ENCODE data around the gene NSMCE1.

Gene NSMCE1

GRCh38 chr16:27268376-27269299 is at the start of gene NSMCE1:
NSMCE1 (minus strand) TSS chr16:27268772; CDS start chr16:27257570, 11,202 bp downstream.
- peak; percentile 87 to 94 for DNase-seq (ENCODE audit: low read depth in 2 of 2, low spot score in 1 of 2)

- no peak for DNase-seq (ENCODE audit: low read depth in 2 of 2, low spot score in 1 of 2)
Observed at GRCh38 chr16:27317738-27318391, 49.3 kb upstream of the NSMCE1 start.

GRCh38 chr16:27317320-27317719 is 48.7 kb upstream of the NSMCE1 start:
- DNase-seq (ENCODE audit: low read depth in 2 of 2, low spot score in 1 of 2): no peak

- DNase-seq (ENCODE audit: low read depth in 2 of 2, low spot score in 1 of 2): no peak
Observed at GRCh38 chr16:27316038-27316680, 47.6 kb upstream of the NSMCE1 start.

- no peak for DNase-seq (ENCODE audit: low read depth in 2 of 2, low spot score in 1 of 2)
Observed at GRCh38 chr16:27315333-27316037, 46.9 kb upstream of the NSMCE1 start.

GRCh38 chr16:27314986-27315332 is 46.4 kb upstream of the NSMCE1 start:
- no peak for DNase-seq (ENCODE audit: low read depth in 2 of 2, low spot score in 1 of 2)

- DNase-seq (ENCODE audit: low read depth in 2 of 2, low spot score in 1 of 2): peak in 1 of 2 donors; percentile 25
Observed at GRCh38 chr16:27314161-27314723, 45.7 kb upstream of the NSMCE1 start.

GRCh38 chr16:27313422-27314160 is 45.0 kb upstream of the NSMCE1 start, which contains the start of gene IL4R:
IL4R (plus strand) TSS chr16:27313974; CDS start chr16:27340204, 26,230 bp downstream.
- DNase-seq (ENCODE audit: low read depth in 2 of 2, low spot score in 1 of 2): peak in 1 of 2 donors; percentile 38

GRCh38 chr16:27312580-27313421 is 44.2 kb upstream of the NSMCE1 start:
- DNase-seq (ENCODE audit: low read depth in 2 of 2, low spot score in 1 of 2): no peak

GRCh38 chr16:27311897-27312303 is 43.3 kb upstream of the NSMCE1 start:
- DNase-seq (ENCODE audit: low read depth in 2 of 2, low spot score in 1 of 2): no peak

- no peak for DNase-seq (ENCODE audit: low read depth in 2 of 2, low spot score in 1 of 2)
Observed at GRCh38 chr16:27311448-27311830, 42.9 kb upstream of the NSMCE1 start.

GRCh38 chr16:27310576-27311447 is 42.2 kb upstream of the NSMCE1 start:
- DNase-seq (ENCODE audit: low read depth in 2 of 2, low spot score in 1 of 2): no peak

- DNase-seq (ENCODE audit: low read depth in 2 of 2, low spot score in 1 of 2): no peak
Observed at GRCh38 chr16:27308792-27309191, 40.2 kb upstream of the NSMCE1 start.

- no peak for DNase-seq (ENCODE audit: low read depth in 2 of 2, low spot score in 1 of 2)
Observed at GRCh38 chr16:27305839-27306442, 37.4 kb upstream of the NSMCE1 start.

GRCh38 chr16:27304881-27305745 is 36.5 kb upstream of the NSMCE1 start:
- DNase-seq (ENCODE audit: low read depth in 2 of 2, low spot score in 1 of 2): no peak

- DNase-seq (ENCODE audit: low read depth in 2 of 2, low spot score in 1 of 2): no peak
Observed at GRCh38 chr16:27304102-27304501, 35.5 kb upstream of the NSMCE1 start.
